GM21529 (cell line): ENCODE results near the gene LVRN.

Source experiments
- ATAC-seq: cut with Tn5 transposase; IDR thresholded peaks from one replicate; pipeline ENCODE4 v1.9.1; 2021; ENCODE audit not compliant: unreplicated experiment

LVRN gene

DNA sequence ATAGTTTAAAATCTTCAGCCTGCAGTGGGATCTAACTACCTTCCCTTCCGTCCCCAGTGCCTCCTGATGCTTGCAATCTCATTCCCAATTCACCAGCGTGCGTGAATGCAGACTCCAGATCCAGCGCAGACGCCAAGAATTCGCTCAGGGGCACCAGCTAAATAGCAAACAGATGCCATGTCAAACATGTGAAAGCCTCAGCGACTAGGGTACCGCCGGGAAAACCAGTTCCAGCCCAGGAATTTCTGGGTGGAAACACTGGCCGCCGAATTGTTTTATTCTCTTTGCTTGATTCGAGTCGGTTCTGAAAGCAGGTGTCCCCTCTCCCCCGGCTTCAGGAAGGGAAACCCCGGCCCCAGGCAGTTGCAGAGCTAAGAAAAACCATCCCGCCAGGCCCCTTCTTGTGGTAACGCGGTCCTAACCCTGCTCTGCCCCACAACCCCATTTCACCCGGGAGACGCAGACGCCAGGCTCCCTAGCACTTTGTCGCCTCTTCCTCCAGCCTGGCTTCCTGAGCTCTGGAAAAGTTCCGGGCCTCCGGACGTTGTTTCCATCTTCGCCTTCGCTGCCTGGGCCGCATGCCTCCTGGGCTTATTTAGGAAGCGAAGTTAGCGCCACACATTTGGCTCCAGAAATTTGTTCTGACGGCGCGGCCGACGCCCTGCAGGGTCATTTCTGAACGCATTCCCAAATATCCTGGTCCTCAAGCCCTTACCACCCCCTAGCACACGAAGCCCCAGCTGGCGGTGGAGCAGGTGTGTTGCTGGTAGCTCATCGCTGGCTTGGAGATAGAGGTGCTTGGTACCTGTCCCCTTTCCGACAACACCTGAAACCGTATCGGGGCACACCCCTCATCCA, 665 bp upstream of the LVRN start:
- ATAC-seq: no peak

DNA sequence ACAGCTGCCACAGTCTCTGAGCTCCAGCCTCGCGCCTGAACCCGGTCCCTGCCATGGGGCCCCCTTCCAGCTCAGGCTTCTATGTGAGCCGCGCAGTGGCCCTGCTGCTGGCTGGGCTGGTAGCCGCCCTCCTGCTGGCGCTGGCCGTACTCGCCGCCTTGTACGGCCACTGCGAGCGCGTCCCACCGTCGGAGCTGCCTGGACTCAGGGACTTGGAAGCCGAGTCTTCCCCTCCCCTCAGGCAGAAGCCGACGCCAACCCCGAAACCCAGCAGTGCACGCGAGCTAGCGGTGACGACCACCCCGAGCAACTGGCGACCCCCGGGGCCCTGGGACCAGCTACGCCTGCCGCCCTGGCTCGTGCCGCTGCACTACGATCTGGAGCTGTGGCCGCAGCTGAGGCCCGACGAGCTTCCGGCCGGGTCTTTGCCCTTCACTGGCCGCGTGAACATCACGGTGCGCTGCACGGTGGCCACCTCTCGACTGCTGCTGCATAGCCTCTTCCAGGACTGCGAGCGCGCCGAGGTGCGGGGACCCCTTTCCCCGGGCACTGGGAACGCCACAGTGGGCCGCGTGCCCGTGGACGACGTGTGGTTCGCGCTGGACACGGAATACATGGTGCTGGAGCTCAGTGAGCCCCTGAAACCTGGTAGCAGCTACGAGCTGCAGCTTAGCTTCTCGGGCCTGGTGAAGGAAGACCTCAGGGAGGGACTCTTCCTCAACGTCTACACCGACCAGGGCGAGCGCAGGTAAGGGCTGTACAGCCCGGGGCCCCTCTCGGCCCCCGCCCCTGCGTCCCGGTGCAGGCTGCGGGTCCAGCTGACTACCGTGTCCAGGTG, 509 bp downstream of the LVRN start:
- ATAC-seq: no peak

DNA sequence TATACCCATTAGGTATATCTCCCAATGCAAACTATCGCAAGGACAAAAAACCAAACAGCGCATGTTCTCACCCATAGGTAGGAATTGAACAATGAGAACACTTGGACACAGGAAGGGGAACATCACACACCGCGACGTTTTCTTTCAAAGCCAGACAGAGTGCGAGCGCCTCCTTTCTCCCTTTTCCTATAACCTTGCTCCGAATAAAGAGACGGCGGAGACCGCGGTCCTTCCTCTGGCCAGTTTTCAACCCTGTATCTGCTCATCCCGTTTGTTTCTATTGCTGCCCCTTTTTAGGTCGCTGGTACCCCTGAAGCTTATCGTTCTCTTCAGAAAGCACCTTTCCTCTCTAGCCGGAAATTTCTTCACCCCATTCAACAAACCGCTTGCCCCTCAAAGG, 1.3 kb downstream of the LVRN start:
- no peak for ATAC-seq

- ATAC-seq: no peak
These were observed 6.5 kb downstream of the LVRN start for GRCh38 chr5:115968770-115969169.

GRCh38 chr5:115977096-115977495, 14.8 kb downstream of the LVRN start:
- peak; percentile 81 for ATAC-seq

GRCh38 chr5:115977988-115978387, 15.7 kb downstream of the LVRN start:
- no peak for ATAC-seq

- no peak for ATAC-seq
These were observed 16.5 kb downstream of the LVRN start for GRCh38 chr5:115978779-115979178.

GRCh38 chr5:115979201-115980041, 17.1 kb downstream of the LVRN start:
- no peak for ATAC-seq

DNA sequence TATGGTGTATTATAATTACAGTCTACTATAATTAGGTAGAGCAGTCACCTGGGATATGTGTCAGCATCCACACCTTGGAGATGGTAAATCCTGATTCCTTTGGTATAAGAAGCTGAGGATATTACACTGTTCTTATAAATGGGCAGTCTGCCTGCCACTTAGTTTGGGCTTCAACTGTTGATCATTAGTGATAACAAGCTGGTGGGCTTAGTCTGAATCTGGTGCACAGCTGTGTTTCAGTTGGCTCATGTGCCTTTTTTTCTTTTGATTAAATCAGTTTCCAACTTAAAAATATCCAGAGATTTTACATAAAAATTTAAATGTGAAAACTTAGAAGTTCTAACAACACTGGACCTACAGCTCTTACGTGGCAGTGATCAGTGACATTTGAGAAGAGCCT, 21.2 kb downstream of the LVRN start:
- no peak for ATAC-seq

DNA sequence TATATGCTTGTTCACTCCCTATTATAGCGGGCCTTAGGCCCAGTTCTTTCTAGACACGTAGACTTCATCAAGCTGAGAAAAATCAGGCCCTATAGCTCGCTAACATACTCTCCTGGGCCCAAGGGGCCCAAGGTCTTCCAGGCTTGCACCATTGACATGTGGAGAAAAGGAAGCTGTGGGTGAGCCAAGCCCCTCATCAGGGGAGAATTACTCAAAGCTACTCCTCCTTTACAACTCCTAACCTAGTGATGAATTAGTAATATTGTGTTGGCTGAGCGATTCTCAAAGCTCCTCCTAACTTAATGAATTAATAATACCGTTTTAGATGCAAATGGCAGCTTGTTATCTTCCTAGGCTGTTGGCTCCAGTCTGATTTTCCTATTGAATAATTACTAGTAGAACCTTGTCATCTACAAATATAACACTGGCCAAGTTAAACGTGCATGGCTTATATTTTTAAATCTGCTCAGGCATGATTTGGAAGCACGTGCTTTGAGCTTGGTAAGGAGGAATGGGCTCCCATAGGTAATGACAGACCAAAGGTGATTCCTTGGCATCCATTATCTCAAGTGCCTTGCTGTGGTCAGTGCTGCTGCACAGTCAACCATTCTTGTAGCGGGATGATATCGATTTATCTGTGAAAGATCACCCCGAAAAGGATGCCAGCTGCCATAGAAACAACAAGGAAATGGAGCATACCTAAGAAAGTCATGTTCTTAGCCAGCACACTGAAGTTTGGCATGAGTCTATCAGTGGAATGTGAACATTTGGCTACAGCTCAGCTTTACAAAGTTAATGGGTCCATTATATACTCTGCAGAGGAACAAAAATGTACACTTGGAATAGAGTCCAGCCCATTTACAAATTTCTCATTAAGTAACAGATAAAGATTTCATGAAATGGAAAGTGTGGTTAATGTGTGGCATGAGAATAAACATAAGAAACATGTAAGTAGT, 23.8 kb downstream of the LVRN start:
- no peak for ATAC-seq

GRCh38 chr5:115988002-115988401, 25.7 kb downstream of the LVRN start:
- ATAC-seq: no peak

DNA sequence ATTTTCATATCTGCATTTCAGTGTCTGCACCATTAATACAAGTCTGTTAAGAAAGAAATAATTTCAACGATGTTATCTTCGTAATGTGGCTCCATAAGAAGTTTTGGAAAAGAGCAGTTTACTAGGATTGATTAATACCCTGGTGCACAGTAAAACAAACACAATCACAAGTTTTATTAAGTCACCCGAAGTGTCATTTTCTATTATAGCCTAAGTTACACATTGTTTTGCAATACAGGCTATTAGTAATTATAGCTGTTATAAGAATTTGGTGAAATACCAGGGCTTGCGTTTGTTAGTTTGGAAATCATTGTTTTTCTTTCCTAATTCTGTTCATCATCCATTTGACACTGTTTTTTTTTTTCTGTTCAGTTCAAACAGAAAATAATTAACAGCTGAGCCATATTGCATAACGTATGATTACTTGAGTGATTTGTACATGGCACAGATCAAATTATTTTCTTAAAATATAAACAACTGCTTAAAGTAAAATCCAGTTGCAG, 30.6 kb downstream of the LVRN start:
- ATAC-seq: no peak

DNA sequence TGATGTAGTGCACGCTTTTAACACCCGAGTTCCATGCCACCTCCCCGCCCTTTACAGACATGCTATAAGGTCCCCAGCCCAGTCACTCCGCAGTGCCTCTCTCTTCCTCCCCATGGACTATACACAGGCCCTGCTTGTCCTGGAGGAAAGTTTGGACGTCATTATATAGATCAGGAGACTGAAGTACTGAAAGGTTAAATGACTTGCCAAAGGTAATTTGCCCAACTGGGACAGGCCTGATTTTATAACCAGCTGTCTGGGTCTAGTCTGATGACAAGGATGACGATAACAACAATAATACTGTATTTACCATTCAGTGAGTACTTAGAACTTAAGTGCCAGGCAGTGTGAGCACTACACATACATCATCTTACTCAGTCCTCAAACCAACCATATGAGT, 33.1 kb downstream of the LVRN start:
- ATAC-seq: no peak

GRCh38 chr5:116002116-116002906, 40.0 kb downstream of the LVRN start:
- no peak for ATAC-seq

DNA sequence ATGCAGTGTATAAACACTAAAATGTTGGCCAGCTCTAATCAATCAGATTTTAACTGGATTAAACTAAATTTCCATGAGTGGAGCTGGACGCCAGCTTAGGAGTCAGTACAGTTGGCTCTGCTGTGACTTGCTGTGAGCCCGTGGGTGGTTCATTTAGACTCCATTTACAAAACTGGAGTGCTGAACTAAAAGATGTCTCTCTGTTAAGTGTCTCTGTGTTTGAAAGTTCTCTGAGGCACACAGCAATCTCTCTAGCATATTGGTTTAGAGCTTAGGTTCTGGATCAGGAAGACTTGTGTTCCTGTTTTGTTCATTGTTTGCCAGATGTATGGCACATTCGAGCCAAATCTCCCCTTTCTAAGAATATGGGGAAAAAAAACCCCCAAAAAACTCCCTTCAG, 42.0 kb downstream of the LVRN start:
- ATAC-seq: no peak

DNA sequence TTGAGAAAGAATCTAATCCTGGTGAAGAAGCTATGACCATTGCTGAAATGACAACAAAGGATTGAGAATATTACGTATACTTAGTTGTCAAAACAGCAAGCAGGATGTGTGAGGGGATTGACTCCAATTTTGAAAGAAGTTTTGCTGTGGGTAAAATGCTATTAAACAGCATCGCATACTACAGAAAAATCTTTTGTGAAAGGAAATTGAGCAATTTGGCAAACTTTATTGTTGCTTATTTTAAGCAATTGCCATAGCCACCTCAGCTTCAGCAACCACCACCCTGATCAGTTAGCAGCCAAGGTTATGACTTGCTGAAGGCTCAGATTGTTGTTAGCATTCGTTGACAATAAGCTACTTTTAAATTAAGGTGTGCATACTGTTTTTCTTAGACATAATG, 47.5 kb downstream of the LVRN start:
- no peak for ATAC-seq

DNA sequence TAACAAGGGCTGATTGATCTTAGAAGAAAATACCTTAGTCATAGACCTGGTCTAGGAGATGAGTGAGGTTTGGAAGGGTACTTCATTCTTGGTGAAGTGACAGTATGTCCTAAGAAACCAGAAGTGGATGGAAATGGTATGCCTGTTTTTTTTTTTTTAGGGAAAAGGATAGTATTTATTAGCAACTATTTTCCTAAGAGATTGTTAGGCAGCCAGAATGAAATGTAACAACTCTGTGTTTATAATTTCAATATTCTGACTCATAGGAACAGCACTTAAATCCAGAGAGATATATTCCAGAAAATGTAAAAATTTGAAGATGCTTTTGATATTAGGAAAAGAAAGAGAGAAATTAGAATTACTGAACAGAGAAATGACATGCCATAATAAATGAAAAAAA, 48.8 kb downstream of the LVRN start:
- no peak for ATAC-seq

- ATAC-seq: no peak
These were observed 51.0 kb downstream of the LVRN start for GRCh38 chr5:116013207-116013785.

DNA sequence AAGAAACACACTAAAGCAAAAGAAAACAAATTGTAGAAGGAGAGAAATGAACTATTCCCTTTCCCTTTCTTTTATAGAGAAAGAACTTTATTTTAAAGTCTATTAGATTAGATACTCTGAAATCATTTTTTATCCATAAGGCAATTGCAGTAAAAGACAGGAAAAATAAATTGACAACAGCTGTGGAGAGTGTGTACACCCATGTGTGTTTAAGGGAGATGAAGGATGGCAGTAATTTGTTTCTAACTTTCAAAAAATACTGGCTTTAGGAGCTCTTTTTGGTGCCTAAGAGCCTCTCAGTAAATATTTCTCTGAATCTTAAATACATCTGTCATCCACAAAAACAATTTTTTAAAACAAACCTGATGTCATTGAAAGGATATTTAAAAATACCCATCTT, 51.7 kb downstream of the LVRN start:
- ATAC-seq: no peak
